PC-9 (cell line): ENCODE data around the gene TRAPPC6A. TPM values are rescaled to one million over a fixed set of nuclear protein-coding genes. Genes with fewer than 3 reads are reported as not detected.

Experiments
- BruUV-seq: library from RNA; stranded (reverse); fragments of 400-500 nt; replicated peaks from 2 replicates; lab custom pipeline; 2021; lab: Mats Ljungman, UMichigan
- CTCF ChIA-PET: fragments of 300-600 bp; sonication (Branson Sonifier 250); formaldehyde crosslinking; loops from one replicate; lab custom pipeline; 2022; ENCODE audit warnings: antibody characterized with exemption; lab: Charles Lee
- POLR2A ChIA-PET: fragments of 300-600 bp; sonication (Branson Sonifier 250); formaldehyde crosslinking; loops from one replicate; lab custom pipeline; 2022; ENCODE audit warnings: antibody characterized with exemption; ENCODE audit not compliant: unreplicated experiment; lab: Charles Lee
- DNase-seq, 2 experiments: peaks; one replicate each; pipeline versions ENCODE4 v3.0.0 to v3.0.0-alpha.2; 2015 to 2022; ENCODE audit warnings: mixed read lengths in 1 of 2
- H2AFZ ChIP-seq: fragments of 200-600 bp; sonication (generic); 2 replicates; pipeline ENCODE4 v1.8.1; 2017; ENCODE audit warnings: antibody characterized with exemption
- H3F3A ChIP-seq: fragments of 200-600 bp; sonication (generic); 2 replicates; pipeline ENCODE4 v1.8.1; 2017; ENCODE audit warnings: antibody characterized with exemption, mild to moderate bottlenecking, low read depth; ENCODE audit not compliant: insufficient read depth
- H3K27ac ChIP-seq: fragments of 200-600 bp; sonication (generic); 2 replicates; pipeline ENCODE4 v1.6.1; 2016; ENCODE audit warnings: mixed run types
- H3K27me3 ChIP-seq: fragments of 200-600 bp; sonication (generic); 2 replicates; pipeline ENCODE4 v1.6.1; 2016; ENCODE audit warnings: low read depth, mixed run types; ENCODE audit not compliant: insufficient read depth
- H3K36me3 ChIP-seq: fragments of 200-600 bp; sonication (generic); 2 replicates; pipeline ENCODE4 v1.6.1; 2016; ENCODE audit warnings: low read depth, mixed run types
- H3K4me1 ChIP-seq: fragments of 200-600 bp; sonication (generic); replicated peaks from 2 replicates; pipeline ENCODE4 v1.6.1; 2016; ENCODE audit warnings: mixed run types; ENCODE audit not compliant: insufficient read depth
- H3K4me2 ChIP-seq: fragments of 200-600 bp; sonication (generic); 2 replicates; pipeline ENCODE4 v1.6.1; 2017; ENCODE audit warnings: mixed run types
- H3K4me3 ChIP-seq: fragments of 200-600 bp; sonication (generic); 2 replicates; pipeline ENCODE4 v1.6.1; 2016; ENCODE audit warnings: mixed run types
- H3K79me2 ChIP-seq: fragments of 200-600 bp; sonication (generic); 2 replicates; pipeline ENCODE4 v1.6.1; 2017; ENCODE audit warnings: low read depth, mixed run types
- H3K9me2 ChIP-seq: fragments of 200-600 bp; sonication (generic); 2 replicates; pipeline ENCODE4 v1.8.1; 2017; ENCODE audit warnings: mild to moderate bottlenecking; ENCODE audit not compliant: insufficient read depth
- H3K9me3 ChIP-seq: fragments of 200-600 bp; sonication (generic); 2 replicates; pipeline ENCODE4 v1.8.1; 2016; ENCODE audit warnings: low read depth; ENCODE audit not compliant: insufficient read depth
- H4K20me1 ChIP-seq: fragments of 200-600 bp; sonication (generic); 2 replicates; pipeline ENCODE4 v1.8.1; 2017; ENCODE audit not compliant: insufficient read depth
- CTCF ChIP-seq: fragments of 200-600 bp; sonication (generic); conservative IDR thresholded peaks from 2 replicates; pipeline ENCODE4 v1.6.1; 2017; ENCODE audit warnings: mixed run types, antibody characterized with exemption, mild to moderate bottlenecking, moderate library complexity
- EZH2 ChIP-seq: fragments of 200-600 bp; sonication (generic); IDR thresholded peaks from 2 replicates; pipeline ENCODE4 v1.8.0; 2017; ENCODE audit warnings: antibody characterized with exemption, low read depth
- intact Hi-C: fragments of 100-400 bp; cut with micrococcal nuclease; formaldehyde crosslinking; loops from one replicate; pipeline ENCODE4 v1.10.0; 2022; ENCODE audit not compliant: unreplicated experiment
- total RNA-seq: library from RNA; stranded (reverse); gene quantifications from 2 replicates; pipeline ENCODE4 v1.2.3, GENCODE V29; 2021

TRAPPC6A gene
- total RNA-seq, 1 experiment from 2014 or later, result 61.6 TPM

- Histone ChIP-seq H3K36me3 (no peaks in the 10 kb centered on the region), H3K9me2 (no peaks in the 10 kb centered on the region), H3K4me1 (no peaks in the 10 kb centered on the region), H3K4me2 (no peak overlapping the region), H2AFZ (no peak overlapping the region), H3F3A (no peaks in the 10 kb centered on the region), H3K4me3 (no peak overlapping the region), H3K9me3 (no peaks in the 10 kb centered on the region), H3K27ac (no peak overlapping the region), H4K20me1 (no peaks in the 10 kb centered on the region), H3K27me3 (peaks cover 43% of the 10 kb centered on the region), H3K79me2 (no peaks in the 10 kb centered on the region)
- ChIA-PET CTCF (interaction anchor here (0.6 kb wide), 1 partner anchor 140 kb away, joined by 3 read pairs; no protein-coding TSS in a partner anchor), POLR2A (interaction anchor here (0.7 kb wide), 1 partner anchor 1781 kb away, joined by 4 read pairs; no protein-coding TSS in a partner anchor)
- no peak for TF ChIP-seq CTCF
- intact Hi-C loops, result no loop called here
- BruUV-seq, result no TSS peak
- DNase-seq, result no peak
Measured at GRCh38 chr19:45222724-45223123, 44.7 kb upstream of the TRAPPC6A start.

- Histone ChIP-seq H3K4me1 (no peaks in the 10 kb centered on the region), H3K36me3 (no peaks in the 10 kb centered on the region), H4K20me1 (no peaks in the 10 kb centered on the region), H3K9me3 (no peaks in the 10 kb centered on the region), H3K79me2 (no peaks in the 10 kb centered on the region), H3K4me2 (no peak overlapping the region), H3K4me3 (no peak overlapping the region), H2AFZ (no peak overlapping the region), H3K9me2 (no peaks in the 10 kb centered on the region), H3K27ac (no peak overlapping the region), H3F3A (peaks cover 7% of the 10 kb centered on the region; the same call in 1 of the 2 replicates), H3K27me3 (peaks cover 24% of the 10 kb centered on the region)
- BruUV-seq, result no TSS peak
- TF ChIP-seq EZH2 (no peak), CTCF (no peak)
- CTCF ChIA-PET, result interaction anchor here (0.5 kb wide), 1 partner anchor 8 kb away, joined by 7 read pairs; no protein-coding TSS in a partner anchor
- POLR2A ChIA-PET, result no interaction called here
- DNase-seq, result no peak
- intact Hi-C loops, result no loop called here
Measured at GRCh38 chr19:45218911-45219743, 41.1 kb upstream of the TRAPPC6A start.

- no peak overlapping the region for H2AFZ ChIP-seq
- peaks cover 17% of the 10 kb centered on the region for H3K27me3 ChIP-seq
- ChIA-PET POLR2A (no interaction called here), CTCF (interaction anchor here (0.5 kb wide), 1 partner anchor 9 kb away, joined by 7 read pairs; no protein-coding TSS in a partner anchor)
- no TSS peak for BruUV-seq
- DNase-seq, result no peak
- no peak overlapping the region for H3K27ac ChIP-seq
- intact Hi-C loops, result no loop called here
- H3K4me3 ChIP-seq, result no peak overlapping the region
- no peaks in the 10 kb centered on the region for H3K9me3 ChIP-seq
- H3K79me2 ChIP-seq, result no peaks in the 10 kb centered on the region
- peaks cover 7% of the 10 kb centered on the region; the same call in 1 of the 2 replicates for H3F3A ChIP-seq
- no peaks in the 10 kb centered on the region for H3K4me1 ChIP-seq
- no peak overlapping the region for H3K4me2 ChIP-seq
- H4K20me1 ChIP-seq, result no peaks in the 10 kb centered on the region
- no peak for TF ChIP-seq EZH2
- no peak for TF ChIP-seq CTCF
- no peaks in the 10 kb centered on the region for H3K9me2 ChIP-seq
- no peaks in the 10 kb centered on the region for H3K36me3 ChIP-seq
Measured at GRCh38 chr19:45218426-45218825, 40.4 kb upstream of the TRAPPC6A start.
